HepG2 (cell line): Measurements from ENCODE around the gene MLX. TPM values are rescaled to one million over a fixed set of nuclear protein-coding genes. Genes with fewer than 3 reads are reported as not detected.

ENCODE experiments used
- HMG20B ChIP-seq: conservative IDR thresholded peaks from 2 replicates; pipeline ENCODE4 v1.6.1; 2016; ENCODE audit warnings: missing genetic modification reagents, missing compliant biosample characterization
- KAT8 ChIP-seq: IDR thresholded peaks from 2 replicates; pipeline ENCODE4 v1.6.1; 2016; ENCODE audit warnings: missing genetic modification reagents, missing compliant biosample characterization
- KLF9 ChIP-seq: IDR thresholded peaks from 2 replicates; pipeline ENCODE4 v1.6.1; 2016; ENCODE audit warnings: low read depth
- KMT2B ChIP-seq: IDR thresholded peaks from 2 replicates; pipeline ENCODE4 v1.6.1; 2016; ENCODE audit warnings: missing genetic modification reagents, missing compliant biosample characterization
- NCOR1 ChIP-seq: fragments of 200-600 bp; sonication (generic); IDR thresholded peaks from 2 replicates; pipeline ENCODE4 v1.7.0; 2017; ENCODE audit warnings: antibody characterized with exemption, low read length, borderline replicate concordance
- ZC3H4 ChIP-seq: sonication (generic); formaldehyde crosslinking; IDR thresholded peaks from 2 replicates; pipeline ENCODE4 v1.4.0; 2020; ENCODE audit warnings: missing genetic modification reagents, borderline replicate concordance
- ZFP90 ChIP-seq: sonication (generic); formaldehyde crosslinking; IDR thresholded peaks from 2 replicates; pipeline ENCODE4 v1.8.0; 2022; ENCODE audit warnings: missing genetic modification reagents, mild to moderate bottlenecking, inconsistent platforms, borderline replicate concordance
- ZFYVE20 ChIP-seq: sonication (generic); formaldehyde crosslinking; IDR thresholded peaks from 2 replicates; pipeline ENCODE4 v1.8.0; 2023; ENCODE audit warnings: low read depth, mild to moderate bottlenecking, moderate library complexity, missing genetic modification reagents, borderline replicate concordance
- ZMYM4 ChIP-seq: sonication (generic); formaldehyde crosslinking; IDR thresholded peaks from 2 replicates; pipeline ENCODE4 v1.8.1; 2023; ENCODE audit warnings: mild to moderate bottlenecking, missing genetic modification reagents
- ZNF235 ChIP-seq: sonication (generic); formaldehyde crosslinking; IDR thresholded peaks from 2 replicates; pipeline ENCODE4 v1.8.1; 2023; ENCODE audit warnings: mild to moderate bottlenecking, missing genetic modification reagents, borderline replicate concordance
- ZNF317 ChIP-seq: sonication (generic); formaldehyde crosslinking; IDR thresholded peaks from 2 replicates; pipeline ENCODE4 v1.5.0; 2020; ENCODE audit warnings: mild to moderate bottlenecking, missing genetic modification reagents
- ZNF468 ChIP-seq: sonication (generic); formaldehyde crosslinking; IDR thresholded peaks from 2 replicates; pipeline ENCODE4 v1.8.0; 2022; ENCODE audit warnings: mild to moderate bottlenecking, moderate library complexity, missing genetic modification reagents
- ZNF713 ChIP-seq: sonication (generic); formaldehyde crosslinking; IDR thresholded peaks from 2 replicates; pipeline ENCODE4 v1.4.0; 2020; ENCODE audit warnings: mild to moderate bottlenecking, missing genetic modification reagents
- ZNF747 ChIP-seq: sonication (generic); formaldehyde crosslinking; IDR thresholded peaks from 2 replicates; pipeline ENCODE4 v1.8.1; 2023; ENCODE audit warnings: missing genetic modification reagents, mild to moderate bottlenecking, borderline replicate concordance
- ZNF766 ChIP-seq: sonication (generic); formaldehyde crosslinking; IDR thresholded peaks from 2 replicates; pipeline ENCODE4 v1.5.0; 2020; ENCODE audit warnings: missing genetic modification reagents, borderline replicate concordance
- ZNF768 ChIP-seq: sonication (generic); formaldehyde crosslinking; IDR thresholded peaks from 2 replicates; pipeline ENCODE4 v1.4.0; 2020; ENCODE audit warnings: missing genetic modification reagents
- polyA plus RNA-seq, 8 experiments: library from polyadenylated mRNA; depleted of rRNA in 3 of 8; stranded (reverse) in 7 of 8; unstranded in 1 of 8; fragments of >200 nt; fragmentation: Illumina TruSeq in 4 of 8; extraction: Trizol in 4 of 8; gene quantifications; 2 replicates each; pipeline versions ENCODE4 v1.2.1 to v1.2.3, GENCODE V29; 2011 to 2016; ENCODE audit warnings: low read depth in 4 of 8, missing spikeins in 1 of 8, mixed read lengths in 1 of 8; ENCODE audit not compliant: insufficient read depth in 1 of 8
- total RNA-seq, 5 experiments: library from RNA; depleted of rRNA; stranded (reverse); fragments of >200 nt; fragmentation: Illumina TruSeq; extraction: Trizol; gene quantifications; 2 replicates each; pipeline ENCODE4 v1.2.3, GENCODE V29; 2016; ENCODE audit warnings: low read depth in 1 of 5
- TF ChIP-seq, protein P1 (sequence below): IDR thresholded peaks from 2 replicates; pipeline ENCODE4 v1.6.1; 2016; ENCODE audit warnings: low read depth
- TF ChIP-seq, protein P2 (sequence below): sonication (generic); formaldehyde crosslinking; IDR thresholded peaks from 2 replicates; pipeline ENCODE4 v1.5.1; 2020; ENCODE audit warnings: mild to moderate bottlenecking, moderate library complexity, missing genetic modification reagents
- TF ChIP-seq, protein P3 (sequence below): sonication (generic); formaldehyde crosslinking; conservative IDR thresholded peaks from 2 replicates; pipeline ENCODE4 v1.4.0; 2020; ENCODE audit warnings: missing genetic modification reagents
- TF ChIP-seq, protein P4 (sequence below): IDR thresholded peaks from 2 replicates; pipeline ENCODE4 v1.4.0; 2020; ENCODE audit warnings: mild to moderate bottlenecking, missing genetic modification reagents
- TF ChIP-seq, protein P5 (sequence below): sonication (generic); formaldehyde crosslinking; IDR thresholded peaks from 2 replicates; pipeline ENCODE4 v1.4.0; 2020; ENCODE audit warnings: missing genetic modification reagents

The MLX gene
- total and polyA plus RNA-seq, 2 of the 13 experiments (the other 11 are each of a cell fraction or from before 2014, with no cell fraction given): 38.9 to 74.4 TPM

DNA sequence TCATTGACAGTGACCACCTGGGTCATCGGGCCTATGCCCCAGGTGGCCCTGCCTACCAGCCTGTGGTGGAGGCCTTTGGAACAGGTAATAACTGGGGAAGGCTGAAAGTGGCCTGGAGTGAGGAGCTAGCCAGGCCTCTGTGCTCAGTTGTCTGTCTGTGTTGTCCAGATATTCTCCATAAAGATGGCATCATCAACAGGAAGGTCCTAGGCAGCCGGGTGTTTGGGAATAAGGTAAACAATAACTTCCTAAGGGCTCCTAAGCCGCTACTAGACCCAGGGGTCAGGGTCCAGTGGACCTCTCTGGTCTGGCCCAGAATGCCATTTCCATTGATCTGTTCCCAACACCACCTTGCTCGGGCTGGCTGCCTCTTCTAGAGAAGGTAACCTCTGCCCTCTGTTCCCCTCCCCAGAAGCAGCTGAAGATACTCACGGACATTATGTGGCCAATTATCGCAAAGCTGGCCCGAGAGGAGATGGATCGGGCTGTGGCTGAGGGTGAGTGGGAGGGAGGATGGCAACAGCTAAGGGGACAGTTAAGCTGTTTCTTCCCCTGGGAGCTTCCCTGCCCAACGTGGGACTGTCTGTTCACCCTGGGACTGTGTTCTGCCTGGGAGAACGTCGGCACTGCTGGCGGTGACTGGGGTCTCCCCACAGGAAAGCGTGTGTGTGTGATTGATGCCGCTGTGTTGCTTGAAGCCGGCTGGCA is 1.9 kb upstream of the MLX start (continued):
- TF ChIP-seq, protein P1, sequence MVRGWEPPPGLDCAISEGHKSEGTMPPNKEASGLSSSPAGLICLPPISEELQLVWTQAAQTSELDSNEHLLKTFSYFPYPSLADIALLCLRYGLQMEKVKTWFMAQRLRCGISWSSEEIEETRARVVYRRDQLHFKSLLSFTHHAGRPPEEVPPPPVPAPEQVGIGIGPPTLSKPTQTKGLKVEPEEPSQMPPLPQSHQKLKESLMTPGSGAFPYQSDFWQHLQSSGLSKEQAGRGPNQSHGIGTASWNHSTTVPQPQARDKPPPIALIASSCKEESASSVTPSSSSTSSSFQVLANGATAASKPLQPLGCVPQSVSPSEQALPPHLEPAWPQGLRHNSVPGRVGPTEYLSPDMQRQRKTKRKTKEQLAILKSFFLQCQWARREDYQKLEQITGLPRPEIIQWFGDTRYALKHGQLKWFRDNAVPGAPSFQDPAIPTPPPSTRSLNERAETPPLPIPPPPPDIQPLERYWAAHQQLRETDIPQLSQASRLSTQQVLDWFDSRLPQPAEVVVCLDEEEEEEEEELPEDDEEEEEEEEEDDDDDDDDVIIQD: peak; percentile 57
- TF ChIP-seq ZNF747 (CRISPR knock-in tag): peak; percentile 63; the same call in 1 of the 2 replicates
- TF ChIP-seq ZNF468 (CRISPR knock-in tag): no peak
- TF ChIP-seq ZFYVE20 (CRISPR knock-in tag): 0 out of 2 replicates have a peak, but pooled peaks have one; percentile 44
- peak; percentile 90; the same call in 1 of the 2 replicates for TF ChIP-seq NCOR1
- TF ChIP-seq ZFP90 (CRISPR knock-in tag): peak; percentile 68; the same call in 1 of the 2 replicates
- 0 out of 2 replicates have a peak, but pooled peaks have one; percentile 22 for TF ChIP-seq ZMYM4
- 0 out of 2 replicates have a peak, but pooled peaks have one; percentile 6 for TF ChIP-seq ZNF766
- peak; percentile 52 for TF ChIP-seq ZNF317 (CRISPR knock-in tag)
- TF ChIP-seq, protein P2, sequence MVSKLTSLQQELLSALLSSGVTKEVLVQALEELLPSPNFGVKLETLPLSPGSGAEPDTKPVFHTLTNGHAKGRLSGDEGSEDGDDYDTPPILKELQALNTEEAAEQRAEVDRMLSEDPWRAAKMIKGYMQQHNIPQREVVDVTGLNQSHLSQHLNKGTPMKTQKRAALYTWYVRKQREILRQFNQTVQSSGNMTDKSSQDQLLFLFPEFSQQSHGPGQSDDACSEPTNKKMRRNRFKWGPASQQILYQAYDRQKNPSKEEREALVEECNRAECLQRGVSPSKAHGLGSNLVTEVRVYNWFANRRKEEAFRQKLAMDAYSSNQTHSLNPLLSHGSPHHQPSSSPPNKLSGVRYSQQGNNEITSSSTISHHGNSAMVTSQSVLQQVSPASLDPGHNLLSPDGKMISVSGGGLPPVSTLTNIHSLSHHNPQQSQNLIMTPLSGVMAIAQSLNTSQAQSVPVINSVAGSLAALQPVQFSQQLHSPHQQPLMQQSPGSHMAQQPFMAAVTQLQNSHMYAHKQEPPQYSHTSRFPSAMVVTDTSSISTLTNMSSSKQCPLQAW (CRISPR knock-in tag): peak; percentile 29; the same call in 1 of the 2 replicates
- no peak for TF ChIP-seq ZNF768 (CRISPR knock-in tag)
- TF ChIP-seq, protein P3, sequence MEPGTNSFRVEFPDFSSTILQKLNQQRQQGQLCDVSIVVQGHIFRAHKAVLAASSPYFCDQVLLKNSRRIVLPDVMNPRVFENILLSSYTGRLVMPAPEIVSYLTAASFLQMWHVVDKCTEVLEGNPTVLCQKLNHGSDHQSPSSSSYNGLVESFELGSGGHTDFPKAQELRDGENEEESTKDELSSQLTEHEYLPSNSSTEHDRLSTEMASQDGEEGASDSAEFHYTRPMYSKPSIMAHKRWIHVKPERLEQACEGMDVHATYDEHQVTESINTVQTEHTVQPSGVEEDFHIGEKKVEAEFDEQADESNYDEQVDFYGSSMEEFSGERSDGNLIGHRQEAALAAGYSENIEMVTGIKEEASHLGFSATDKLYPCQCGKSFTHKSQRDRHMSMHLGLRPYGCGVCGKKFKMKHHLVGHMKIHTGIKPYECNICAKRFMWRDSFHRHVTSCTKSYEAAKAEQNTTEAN: no peak
- TF ChIP-seq HMG20B: peak; percentile 80
- no peak for TF ChIP-seq ZC3H4 (CRISPR knock-in tag)
- TF ChIP-seq ZNF713 (CRISPR knock-in tag): 0 out of 2 replicates have a peak, but pooled peaks have one; percentile 30
- TF ChIP-seq KMT2B (CRISPR knock-in tag): peak; percentile 68; the same call in 1 of the 2 replicates
- peak; percentile 88 for TF ChIP-seq KAT8
- TF ChIP-seq ZNF235 (CRISPR knock-in tag): no peak
- TF ChIP-seq, protein P4, sequence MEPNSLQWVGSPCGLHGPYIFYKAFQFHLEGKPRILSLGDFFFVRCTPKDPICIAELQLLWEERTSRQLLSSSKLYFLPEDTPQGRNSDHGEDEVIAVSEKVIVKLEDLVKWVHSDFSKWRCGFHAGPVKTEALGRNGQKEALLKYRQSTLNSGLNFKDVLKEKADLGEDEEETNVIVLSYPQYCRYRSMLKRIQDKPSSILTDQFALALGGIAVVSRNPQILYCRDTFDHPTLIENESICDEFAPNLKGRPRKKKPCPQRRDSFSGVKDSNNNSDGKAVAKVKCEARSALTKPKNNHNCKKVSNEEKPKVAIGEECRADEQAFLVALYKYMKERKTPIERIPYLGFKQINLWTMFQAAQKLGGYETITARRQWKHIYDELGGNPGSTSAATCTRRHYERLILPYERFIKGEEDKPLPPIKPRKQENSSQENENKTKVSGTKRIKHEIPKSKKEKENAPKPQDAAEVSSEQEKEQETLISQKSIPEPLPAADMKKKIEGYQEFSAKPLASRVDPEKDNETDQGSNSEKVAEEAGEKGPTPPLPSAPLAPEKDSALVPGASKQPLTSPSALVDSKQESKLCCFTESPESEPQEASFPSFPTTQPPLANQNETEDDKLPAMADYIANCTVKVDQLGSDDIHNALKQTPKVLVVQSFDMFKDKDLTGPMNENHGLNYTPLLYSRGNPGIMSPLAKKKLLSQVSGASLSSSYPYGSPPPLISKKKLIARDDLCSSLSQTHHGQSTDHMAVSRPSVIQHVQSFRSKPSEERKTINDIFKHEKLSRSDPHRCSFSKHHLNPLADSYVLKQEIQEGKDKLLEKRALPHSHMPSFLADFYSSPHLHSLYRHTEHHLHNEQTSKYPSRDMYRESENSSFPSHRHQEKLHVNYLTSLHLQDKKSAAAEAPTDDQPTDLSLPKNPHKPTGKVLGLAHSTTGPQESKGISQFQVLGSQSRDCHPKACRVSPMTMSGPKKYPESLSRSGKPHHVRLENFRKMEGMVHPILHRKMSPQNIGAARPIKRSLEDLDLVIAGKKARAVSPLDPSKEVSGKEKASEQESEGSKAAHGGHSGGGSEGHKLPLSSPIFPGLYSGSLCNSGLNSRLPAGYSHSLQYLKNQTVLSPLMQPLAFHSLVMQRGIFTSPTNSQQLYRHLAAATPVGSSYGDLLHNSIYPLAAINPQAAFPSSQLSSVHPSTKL (CRISPR knock-in tag): peak; percentile 91
- 0 out of 2 replicates have a peak, but pooled peaks have one; percentile 66 for TF ChIP-seq KLF9 (CRISPR knock-in tag)
- TF ChIP-seq, protein P5, sequence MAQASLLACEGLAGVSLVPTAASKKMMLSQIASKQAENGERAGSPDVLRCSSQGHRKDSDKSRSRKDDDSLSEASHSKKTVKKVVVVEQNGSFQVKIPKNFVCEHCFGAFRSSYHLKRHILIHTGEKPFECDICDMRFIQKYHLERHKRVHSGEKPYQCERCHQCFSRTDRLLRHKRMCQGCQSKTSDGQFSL (CRISPR knock-in tag): no peak
